Measurements from ENCODE around the gene COBL.
"Not testable (repeated sequence)": the region's sequence is repeated elsewhere in the genome, so short reads cannot be mapped to it uniquely, and the experiment has no call there.

COBL gene

DNA sequence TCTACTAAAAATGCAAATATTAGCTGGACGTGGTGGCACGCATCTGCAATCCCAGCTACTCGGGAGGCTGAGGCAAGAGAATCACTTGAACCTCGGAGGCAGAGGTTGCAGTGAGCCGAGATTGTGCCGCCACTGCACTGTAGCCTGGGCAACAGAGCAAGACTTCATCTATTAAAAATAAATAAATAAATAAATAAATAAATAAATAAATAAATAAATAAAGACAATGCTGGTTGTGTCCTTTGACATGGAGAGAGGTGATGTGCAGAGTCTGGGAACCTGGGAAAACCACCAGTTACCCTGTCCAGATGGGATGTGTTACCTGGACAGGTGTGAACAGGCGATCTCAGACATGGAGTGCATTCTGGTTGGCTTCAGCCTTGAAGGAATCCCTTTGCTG, 102.5 kb downstream of the COBL start:
- TF ChIP-seq CTCF (IDR thresholded peaks at IDR 0.05; ENCODE audit: low read depth, low read length), result no peak
- H3K4me3 ChIP-seq (ENCODE audit: low read depth, low read length), result no peak overlapping the region

- no peak overlapping the region for H3K4me3 ChIP-seq (ENCODE audit: low read depth, low read length)
These were observed 103.0 kb downstream of the COBL start for GRCh38 chr7:51213618-51214017.

DNA sequence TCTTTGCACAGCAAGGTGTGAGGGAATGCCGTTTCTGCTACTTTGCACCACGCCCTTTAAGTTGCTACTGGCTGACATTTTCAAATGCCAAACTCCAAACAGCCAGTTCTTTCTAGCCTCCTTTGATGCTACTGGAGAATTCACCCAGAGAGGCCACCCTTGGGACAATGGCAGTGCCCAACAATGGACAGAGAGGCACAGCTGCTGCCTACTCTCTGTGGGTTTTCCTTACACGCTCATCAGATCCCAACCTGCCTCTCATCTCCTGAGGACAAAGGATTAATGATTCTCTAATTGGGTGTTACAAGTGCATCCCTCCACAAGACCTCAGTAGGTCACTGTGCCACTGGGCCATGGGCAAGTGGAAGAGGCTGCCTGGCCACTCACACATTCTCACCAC, 105.8 kb downstream of the COBL start:
- H3K4me3 ChIP-seq (ENCODE audit: low read depth, low read length), result no peak overlapping the region
- TF ChIP-seq CTCF (IDR thresholded peaks at IDR 0.05; ENCODE audit: low read depth, low read length), result no peak

More at GRCh38 chr7:51213618-51214017, 103.0 kb downstream of the COBL start:
- TF ChIP-seq CTCF (IDR thresholded peaks at IDR 0.05; ENCODE audit: low read depth, low read length), result no peak

- no peak overlapping the region for H3K4me3 ChIP-seq (ENCODE audit: low read depth, low read length)
- TF ChIP-seq CTCF (IDR thresholded peaks at IDR 0.05; ENCODE audit: low read depth, low read length), result no peak
These were observed 107.2 kb downstream of the COBL start for GRCh38 chr7:51209426-51209825.

DNA sequence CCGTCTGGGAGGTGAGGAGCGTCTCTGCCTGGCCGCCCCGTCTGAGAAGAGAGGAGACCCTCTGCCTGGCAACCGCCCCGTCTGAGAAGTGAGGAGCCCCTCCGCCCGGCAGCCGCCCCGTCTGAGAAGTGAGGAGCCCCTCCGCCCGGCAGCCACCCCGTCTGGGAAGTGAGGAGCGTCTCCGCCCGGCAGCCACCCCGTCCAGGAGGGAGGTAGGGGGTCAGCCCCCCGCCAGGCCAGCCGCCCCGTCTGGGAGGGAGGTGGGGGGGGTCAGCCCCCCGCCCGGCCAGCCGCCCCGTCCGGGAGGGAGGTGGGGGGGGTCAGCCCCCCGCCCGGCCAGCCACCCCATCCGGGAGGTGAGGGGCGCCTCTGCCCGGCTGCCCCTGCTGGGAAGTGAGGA, 108.5 kb downstream of the COBL start:
- H3K4me3 ChIP-seq (ENCODE audit: low read depth, low read length), result not testable (repeated sequence)

DNA sequence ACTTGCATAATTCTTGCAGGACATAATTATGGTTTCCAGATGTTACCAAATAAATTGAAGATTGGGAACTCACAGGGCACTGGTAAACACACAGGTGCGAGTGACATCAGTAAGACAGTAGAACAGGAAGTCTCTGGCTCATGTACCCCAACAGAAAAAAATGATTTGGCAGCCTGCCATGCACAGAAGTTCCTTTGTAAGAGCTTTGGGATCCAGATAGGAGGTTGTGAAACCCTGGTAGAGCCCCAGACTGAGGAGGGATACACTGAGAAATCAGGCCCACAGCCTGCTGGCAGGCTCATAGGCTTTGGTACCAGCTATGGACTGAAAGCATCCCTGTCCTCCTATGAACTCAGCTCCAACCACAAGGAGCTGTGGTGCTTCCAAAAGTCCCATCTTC, 118.0 kb downstream of the COBL start:
- no peak for TF ChIP-seq CTCF (IDR thresholded peaks at IDR 0.05; ENCODE audit: low read depth, low read length)
- H3K4me3 ChIP-seq (ENCODE audit: low read depth, low read length), result no peak overlapping the region

GRCh38 chr7:51190969-51191368, 125.6 kb downstream of the COBL start:
- H3K4me3 ChIP-seq (ENCODE audit: low read depth, low read length), result no peak overlapping the region
- no peak for TF ChIP-seq CTCF (IDR thresholded peaks at IDR 0.05; ENCODE audit: low read depth, low read length)

DNA sequence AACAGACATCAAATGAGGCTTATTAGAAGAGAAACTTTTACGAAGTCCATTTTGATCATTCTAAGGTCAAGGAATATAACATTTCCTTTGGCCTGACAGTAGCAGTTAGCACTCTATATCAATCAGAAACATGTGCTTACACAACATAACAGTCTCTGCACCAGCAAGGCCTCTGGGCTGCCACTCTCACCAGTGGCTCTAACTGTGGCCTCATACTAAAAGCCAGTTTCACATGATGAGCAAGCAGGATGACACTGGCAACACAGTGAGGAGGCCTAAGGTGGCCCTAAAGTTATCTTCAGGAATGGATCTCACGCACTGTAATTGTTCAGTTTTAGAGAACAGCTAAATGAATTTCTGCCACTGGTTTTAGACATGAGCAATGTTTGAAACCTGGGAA, 126.8 kb downstream of the COBL start:
- no peak overlapping the region for H3K4me3 ChIP-seq (ENCODE audit: low read depth, low read length)
- no peak for TF ChIP-seq CTCF (IDR thresholded peaks at IDR 0.05; ENCODE audit: low read depth, low read length)
